GM21360 (cell line): Measurements from ENCODE around the gene PLBD2.

Experiments used
- ATAC-seq: cut with Tn5 transposase; IDR thresholded peaks from one replicate; pipeline ENCODE4 v1.9.1; 2021; ENCODE audit warnings: mild to moderate bottlenecking, moderate library complexity; ENCODE audit not compliant: unreplicated experiment

PLBD2 gene

DNA sequence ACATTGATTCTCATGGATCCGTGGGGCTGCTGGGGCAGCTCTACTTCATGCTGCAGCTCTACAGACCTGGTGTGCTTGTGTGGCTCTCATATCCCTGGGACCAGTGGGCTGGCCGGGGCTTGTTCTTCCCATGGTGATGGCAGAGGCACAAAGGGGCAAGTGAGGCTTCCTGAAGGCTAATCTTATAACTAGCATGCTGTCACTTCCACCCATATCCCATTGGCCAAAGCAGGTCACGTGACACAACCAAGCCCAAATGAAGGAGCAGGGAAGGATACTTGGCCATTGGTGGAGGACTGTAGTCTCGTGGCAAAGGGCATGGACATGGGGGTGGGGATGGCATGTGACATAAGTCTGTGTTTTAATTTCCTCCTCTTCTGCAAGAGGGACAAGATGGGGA is 9.9 kb downstream of the PLBD2 start:
- ATAC-seq = no peak

DNA sequence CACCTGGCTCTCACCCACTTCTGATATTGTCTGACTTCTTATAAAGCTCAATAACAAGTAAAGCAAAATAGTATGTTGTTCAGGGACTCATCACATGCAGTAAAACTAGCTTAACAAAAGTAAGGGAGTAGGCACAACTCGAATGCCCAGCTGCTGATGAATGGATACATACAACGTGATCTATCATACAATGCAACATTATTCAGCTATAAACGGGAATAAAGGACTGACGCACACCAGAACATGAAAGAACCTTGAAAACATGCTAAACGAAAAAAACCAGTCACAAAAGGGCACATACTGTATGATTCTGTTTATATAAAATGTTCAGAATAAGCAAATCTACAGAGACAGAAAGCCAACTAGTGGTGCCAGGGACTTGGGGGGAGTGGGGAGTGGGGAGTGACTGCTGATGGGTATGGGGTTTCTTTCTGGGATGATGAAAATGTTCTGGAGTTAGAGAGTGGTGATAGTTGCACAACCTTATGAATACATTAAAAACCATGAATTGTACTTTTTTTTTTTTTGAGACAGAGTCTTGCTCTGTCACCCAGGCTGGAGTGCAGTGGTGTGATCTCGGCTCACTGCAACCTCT is 11.1 kb downstream of the PLBD2 start:
- ATAC-seq = no peak

DNA sequence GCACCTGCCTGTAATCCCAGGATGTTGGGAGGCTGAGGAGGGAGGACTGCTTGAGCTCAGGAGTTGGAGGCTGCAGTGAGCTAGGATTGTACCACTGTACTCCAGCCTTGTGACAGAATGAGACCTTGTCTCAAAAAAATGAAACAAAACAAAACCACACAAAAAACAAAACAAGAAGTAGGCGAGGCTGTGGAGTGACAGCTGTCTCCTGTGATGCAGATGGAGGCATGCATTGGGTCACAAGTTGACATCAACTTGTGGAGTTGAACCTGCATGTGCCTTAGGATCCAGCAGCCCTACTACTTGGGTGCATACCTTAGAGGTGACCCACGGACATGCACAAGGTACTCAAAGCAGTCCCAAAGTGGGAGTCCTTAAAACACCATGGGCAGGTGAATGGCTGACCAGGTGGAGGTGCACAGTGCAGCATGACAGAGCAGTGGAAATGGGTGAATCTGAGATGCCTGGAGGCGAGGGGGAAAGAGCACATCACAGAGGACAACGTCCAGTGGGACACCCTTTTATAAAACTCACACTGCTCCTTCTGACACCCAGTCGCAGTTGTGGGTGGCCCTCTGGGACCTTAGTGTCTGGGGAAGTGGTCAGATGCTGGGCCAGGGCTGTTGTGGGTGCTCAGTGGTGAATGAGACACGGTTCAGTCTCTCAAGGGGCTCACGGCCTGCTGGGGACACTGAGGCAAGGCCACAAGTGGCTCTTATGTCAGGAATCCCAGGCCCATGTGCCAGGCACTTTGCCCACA is 12.7 kb downstream of the PLBD2 start:
- no peak for ATAC-seq

DNA sequence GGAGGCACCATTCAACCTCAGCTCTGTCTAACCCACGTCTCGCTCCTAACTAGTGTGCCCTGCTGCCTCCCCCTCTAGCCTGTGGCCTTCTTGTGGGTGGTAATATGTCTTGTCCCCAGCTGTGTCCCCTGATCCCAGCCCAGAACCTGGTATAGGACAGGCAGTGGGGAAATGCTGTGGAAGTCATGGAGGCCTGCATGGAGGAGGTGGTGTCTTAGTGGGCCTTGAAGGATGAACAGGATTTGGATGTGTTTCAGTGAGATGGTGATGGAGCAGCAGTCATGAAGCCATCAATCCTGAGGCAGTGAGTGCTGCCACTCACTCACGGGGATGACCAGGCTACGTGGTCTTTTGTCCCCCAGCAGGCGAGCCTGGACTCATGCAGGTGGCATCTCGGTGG is 13.4 kb downstream of the PLBD2 start:
- ATAC-seq = no peak

DNA sequence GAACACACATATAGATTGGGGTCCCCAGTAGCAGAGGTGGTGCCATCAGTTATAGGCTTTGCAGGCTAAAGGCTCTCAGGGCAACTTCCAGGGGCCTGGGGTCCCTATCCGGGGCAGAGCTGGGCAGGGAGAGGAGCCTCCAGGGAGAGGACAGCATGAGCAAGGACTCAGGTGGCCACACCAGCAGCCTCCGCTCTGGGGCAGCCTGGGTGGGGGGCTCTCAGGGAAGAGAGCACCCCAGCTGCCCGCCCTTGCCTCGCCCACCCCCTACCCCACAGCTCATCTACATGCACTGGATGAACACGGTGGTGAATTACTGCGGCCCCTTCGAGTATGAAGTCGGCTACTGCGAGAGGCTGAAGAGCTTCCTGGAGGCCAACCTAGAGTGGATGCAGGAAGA is 14.0 kb downstream of the PLBD2 start:
- no peak for ATAC-seq

DNA sequence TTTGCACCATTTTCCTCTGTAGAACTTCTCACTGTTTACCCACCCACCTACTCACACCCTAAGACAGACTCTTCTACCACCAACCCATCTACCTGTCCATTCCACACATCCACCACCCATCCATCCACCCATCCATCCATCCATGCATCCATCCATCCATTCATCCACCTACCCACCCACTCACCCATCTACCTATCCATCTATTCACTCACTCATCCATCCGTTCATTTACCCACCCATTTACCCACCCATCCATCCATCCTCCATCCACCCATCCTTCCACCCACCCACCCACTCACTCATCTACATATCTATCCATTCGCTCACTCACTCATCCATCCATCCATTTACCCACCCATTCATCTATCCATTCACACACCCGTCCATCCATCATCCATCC is 15.1 kb downstream of the PLBD2 start:
- no peak for ATAC-seq

DNA sequence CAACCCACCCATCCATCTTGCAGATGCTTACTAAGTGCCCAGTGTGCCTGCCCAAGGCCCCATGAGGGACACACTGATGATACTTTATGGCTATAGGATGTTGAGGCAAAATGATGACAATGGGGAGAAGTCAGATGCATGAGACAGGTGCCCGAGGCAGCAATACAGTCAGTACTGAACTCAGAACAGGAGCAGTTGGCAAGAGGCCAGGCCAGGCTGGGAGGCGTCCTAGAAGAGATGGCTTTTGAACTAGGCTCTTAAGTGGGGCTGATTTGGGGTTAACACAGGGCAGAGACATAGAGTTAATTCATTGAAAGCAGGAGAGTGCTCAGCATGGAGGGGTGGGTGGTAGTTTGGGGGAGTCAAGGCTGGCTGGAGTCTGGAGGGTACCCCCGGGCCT is 15.6 kb downstream of the PLBD2 start:
- no peak for ATAC-seq

DNA sequence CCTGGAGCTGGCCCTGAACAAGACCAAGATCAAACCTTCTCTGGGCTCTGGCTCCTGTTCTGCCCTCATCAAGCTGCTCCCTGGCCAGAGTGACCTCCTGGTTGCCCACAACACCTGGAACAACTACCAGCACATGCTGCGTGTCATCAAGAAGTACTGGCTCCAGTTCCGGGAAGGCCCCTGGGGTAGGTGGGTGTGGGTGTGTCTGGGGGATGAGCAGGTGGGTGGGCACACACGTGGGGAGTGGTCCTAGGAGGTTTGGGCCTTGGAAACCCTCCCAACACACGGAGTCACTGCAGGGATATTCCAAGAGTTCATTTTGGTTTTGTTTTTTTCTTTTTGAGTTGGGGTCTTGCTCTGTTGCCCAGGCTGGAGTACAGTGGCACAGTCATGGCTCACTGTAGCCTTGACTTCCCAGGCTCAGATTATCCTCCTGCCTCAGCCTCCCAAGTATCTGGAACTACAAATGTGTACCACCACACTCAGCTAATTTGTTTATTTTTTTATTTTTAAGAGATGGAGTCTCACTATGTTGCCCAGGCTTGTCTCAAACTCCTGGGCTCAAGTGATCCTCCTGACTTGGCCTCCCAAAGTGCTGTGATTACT is 16.5 kb downstream of the PLBD2 start:
- ATAC-seq = no peak

DNA sequence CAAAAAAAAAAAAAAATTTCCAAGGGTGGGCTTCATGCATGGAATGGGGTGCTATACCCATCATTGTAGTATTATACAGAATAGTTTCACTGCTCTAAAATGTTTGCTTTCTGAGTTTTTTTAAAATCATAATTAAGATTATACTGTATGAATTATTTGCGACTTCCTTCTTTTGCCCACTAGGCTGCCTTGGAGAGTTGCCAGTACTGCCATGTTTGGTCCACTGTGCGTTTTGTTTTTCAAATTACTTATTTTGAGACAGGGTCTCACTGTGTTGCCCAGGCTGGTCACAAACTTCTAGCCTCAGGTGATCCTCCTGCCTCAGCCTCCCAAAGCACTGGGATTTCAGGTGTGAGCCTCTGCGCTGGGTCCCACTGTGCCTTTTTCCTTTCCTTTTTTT is 19.9 kb downstream of the PLBD2 start:
- no peak for ATAC-seq

DNA sequence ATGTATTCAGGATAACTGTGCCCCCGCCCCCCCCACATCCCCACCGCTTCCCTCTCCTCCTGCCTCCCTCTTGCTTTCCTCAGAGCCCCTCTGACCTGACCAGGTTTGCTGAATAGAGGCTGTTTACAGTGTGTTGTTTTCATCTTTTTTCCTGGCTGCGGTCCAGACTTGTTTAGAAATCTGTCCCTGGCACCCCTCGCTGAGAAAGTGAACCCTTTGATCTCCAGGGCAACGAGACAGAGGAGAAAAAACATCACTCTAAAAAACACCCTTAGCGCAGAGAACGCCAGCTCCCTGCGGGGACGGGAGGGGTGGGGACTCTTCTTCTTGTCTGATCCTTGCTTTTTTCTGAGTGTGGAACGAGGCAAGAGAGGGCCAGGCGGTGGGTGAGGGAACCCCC is 22.8 kb downstream of the PLBD2 start:
- no peak for ATAC-seq

DNA sequence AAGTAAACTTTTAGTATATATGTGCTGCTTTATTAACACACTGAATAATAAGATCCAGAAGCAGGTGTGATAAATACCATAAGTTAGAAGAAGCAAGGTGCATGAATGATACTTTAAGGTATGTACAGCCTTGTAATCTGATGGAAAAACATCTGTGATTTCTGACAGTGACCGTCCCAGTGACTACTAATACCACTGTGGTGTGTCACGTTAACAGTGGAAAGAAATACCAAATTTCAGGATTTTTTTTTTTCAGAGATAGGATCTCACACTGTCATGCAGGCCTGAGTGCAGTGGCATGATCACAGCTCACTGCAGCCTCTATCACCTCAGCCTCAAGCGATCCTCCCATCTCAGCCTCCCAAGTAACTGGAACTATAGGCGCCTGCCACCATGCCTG is 23.8 kb downstream of the PLBD2 start:
- no peak for ATAC-seq

DNA sequence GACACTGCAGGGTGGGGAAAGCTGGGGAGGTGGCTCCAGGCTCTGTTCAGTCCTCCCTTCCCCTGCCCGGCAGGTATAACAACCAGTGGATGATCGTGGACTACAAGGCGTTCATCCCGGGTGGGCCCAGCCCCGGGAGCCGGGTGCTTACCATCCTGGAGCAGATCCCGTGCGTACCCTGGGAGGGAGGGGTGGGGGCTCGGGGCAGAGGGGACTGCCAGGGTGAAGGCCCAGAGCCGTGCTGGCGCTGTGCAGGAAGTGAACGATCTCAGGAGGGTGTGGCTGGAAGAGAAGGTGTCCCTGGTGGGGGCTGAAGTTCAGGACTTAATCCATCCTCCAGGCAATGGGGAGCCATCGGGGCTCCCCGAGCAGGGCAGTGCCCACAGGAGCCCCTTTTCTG is 26.4 kb downstream of the PLBD2 start:
- ATAC-seq = no peak

DNA sequence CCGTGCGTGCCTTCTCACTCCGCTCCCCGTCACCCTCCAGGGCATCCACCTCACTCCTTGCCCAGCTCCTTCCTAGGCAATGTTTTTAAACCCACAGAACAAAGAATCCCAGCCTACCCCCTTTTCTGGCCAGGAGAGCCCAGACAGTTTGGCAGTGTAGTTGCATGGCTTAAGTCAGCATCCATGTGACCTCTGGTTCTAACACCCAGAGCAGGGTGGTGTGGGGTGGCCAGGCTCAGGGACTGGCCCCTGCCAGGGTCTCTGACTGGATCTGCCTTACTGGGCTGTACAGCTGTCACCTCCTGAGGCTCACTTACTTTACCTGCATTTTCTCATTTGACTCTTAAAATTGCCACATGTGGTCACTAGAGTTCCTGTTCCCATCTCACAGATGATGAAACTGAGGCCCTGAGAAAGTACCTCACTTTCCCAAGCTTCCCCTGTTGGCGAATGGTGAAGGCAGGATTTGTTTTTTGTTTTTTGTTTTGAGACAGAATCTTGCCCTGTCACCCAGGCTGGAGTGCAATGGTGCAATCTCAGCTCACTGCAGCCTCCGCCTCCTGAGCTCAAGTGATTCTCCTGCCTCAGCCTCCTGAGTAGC is 27.0 kb downstream of the PLBD2 start:
- no peak for ATAC-seq

DNA sequence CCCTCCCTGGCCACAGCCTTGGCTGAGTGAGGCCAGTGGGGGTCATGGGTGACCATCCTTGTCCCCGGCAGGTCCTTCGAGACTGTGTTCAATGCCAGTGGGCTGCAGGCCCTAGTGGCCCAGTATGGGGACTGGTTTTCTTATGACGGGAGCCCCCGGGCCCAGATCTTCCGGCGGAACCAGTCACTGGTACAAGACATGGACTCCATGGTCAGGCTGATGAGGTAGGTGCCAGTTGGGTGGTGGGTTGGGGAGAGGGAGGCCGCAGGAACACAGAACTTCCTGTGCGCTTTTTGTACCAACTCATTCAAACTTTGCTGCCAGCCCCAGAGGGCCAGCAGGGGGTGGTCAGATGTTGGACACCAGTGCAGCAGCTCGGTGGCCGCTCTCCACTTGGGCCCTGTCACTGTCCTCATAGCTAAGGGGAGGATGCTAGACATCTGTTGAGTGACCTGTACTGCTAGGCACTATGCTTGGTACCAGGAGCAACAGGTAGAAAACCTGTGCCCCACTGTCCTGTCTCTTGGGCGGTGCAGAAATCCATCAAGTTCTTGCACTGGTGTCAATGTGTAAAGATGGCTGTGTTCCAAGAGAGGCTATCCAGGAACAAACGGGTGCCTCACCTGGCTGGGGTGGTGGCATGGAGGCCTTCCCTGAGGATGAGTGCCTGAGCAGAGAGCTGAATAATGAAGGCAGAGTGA is 28.6 kb downstream of the PLBD2 start:
- no peak for ATAC-seq

DNA sequence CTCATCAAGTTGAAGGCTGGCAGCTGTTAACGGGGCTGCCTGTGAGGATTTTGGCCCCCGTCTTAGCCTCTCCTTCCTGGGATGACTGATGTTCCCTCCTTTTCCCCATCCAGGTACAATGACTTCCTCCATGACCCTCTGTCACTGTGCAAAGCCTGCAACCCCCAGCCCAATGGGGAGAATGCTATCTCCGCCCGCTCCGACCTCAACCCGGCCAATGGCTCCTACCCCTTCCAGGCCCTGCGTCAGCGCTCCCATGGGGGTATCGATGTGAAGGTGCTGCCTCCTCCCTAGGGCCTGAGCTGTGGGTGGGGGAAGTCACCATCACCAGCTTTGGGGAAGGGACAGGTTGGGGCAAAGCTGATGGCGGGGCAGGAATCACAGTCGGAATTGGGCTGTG is 29.2 kb downstream of the PLBD2 start:
- ATAC-seq = no peak

DNA sequence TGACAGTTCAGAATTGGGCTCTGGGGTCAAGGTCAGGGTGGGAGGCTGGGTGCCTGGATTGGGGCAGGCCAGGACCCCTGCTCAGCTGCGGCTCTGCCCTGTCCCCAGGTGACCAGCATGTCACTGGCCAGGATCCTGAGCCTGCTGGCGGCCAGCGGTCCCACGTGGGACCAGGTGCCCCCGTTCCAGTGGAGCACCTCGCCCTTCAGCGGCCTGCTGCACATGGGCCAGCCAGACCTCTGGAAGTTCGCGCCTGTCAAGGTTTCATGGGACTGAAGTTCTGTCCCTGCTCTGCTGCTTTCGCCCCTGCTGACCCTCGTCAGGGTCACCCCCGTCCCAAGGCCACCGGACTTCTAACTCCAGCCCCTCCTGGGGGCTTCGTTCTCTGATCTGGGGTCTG is 30.0 kb downstream of the PLBD2 start:
- ATAC-seq = no peak

DNA sequence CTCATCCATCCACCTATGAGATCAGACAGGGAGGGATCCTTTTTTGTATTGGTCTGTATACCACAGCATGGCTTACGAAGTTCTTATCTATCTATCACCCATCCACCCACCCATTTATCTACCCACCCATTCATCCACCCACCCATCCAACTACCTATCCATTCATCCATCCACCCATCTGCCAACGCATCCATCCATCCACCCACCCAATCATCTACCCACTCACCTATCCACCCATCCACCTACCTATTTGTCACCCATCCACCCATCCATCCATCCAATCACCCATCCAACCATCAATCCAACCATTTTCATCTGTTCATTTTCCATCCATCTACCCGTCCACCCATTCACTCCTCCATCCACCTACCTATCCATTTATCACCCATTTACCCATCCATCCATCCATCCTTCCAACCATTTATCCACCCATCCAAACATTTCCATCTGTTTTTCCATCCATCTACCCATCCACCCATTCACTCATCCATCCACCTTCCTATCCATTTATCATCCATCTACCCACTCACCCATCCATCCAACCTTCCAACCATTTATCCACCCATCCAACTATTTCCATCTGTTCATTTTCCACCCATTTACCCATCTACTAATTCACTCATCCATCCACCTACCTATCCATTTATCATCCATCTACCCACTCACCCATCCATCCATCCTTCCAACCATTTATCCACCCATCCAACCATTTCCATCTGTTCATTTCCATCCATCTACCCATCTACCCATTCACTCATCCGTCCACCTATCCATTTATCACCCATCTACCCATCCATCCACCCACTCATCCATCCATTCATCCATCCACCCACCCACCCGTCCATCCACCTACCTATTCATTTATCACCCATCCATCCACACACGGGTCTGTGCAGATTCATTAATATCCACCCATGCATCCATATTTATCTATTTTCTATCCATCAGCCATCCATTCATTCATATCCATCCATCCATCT is 32.0 kb downstream of the PLBD2 start:
- no peak for ATAC-seq

DNA sequence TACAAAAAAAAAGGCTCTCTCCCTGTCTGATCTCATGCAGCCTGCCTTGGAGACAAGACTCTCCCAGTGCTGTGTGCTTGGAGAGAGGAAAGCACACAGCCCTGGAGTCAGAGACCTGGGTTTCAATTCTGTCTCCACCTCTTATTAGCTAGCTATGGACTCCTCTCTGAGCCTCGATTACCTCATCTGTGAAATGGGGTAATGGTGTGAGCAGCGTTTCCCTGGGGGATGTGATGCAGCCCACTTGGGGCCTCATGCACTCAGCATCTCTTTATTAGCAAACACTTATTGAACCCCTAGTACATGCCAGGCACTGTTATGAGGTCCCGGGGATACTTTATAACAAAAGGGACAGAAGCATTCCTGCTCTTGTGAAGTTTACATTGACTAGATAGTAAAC is 32.8 kb downstream of the PLBD2 start:
- no peak for ATAC-seq

DNA sequence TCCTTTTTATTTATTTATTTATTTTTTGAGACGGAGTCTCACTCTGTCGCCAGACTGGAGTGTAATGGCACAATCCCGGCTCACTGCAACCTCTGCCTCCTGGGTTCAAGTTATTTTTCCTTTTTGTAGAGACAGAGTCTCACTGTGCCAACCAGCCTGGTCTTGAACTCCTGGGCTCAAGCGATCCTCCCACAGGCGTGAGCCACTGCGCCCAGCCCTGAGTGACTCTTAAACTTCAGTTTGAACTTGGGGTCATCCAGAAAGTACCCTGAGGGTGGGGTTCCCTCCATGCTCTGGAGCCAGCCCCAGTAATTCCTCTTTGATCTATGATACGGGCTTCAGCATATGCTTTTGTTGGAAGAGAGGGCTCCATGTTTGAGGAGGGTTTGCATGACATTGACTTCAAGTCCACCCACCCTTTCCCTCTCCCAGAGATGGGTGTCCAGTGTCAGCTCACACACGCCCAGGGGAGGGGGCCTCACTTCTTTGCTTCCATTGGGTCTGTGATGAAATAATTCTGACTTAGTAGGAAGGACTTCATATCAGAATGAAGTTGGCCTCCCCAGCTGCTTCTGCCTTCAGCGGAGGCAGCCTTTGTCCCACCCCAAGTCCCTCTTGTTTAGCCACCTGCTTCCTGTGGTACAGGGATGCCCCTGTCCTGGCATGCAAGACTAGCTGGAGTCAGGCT is 33.4 kb downstream of the PLBD2 start:
- ATAC-seq = no peak

DNA sequence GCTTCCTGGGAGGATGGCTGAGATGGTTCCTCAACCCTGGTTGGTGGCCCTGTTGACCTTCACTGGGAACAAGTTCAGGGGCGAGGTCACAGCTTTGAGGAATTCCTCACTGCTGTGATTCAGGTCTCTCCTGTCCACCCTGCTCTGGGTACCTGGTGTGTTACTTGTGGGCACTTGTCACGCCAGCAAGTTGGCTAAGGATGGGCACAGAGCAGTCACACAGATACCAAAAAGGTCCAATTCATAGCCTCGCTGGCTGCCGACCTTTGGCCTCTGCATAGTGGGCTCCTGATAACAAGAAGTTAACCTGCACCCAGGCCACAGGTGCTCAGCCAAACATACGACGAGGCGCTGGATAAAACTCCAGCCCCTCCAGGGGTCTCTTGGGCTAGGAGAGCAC is 34.1 kb downstream of the PLBD2 start:
- no peak for ATAC-seq
